Measurements from ENCODE around the gene LRRC8D.

LRRC8D gene

GRCh38 chr1:89834083-89834704 is 13.4 kb downstream of the LRRC8D start:
- Histone ChIP-seq H3K4me3 (ENCODE audit: low read length, poor library complexity, severe bottlenecking) (no peak overlapping the region), H3K4me1 (ENCODE audit: insufficient read depth, low read length, poor library complexity, severe bottlenecking) (peaks cover 71% of the 10 kb centered on the region)
- TF ChIP-seq CTCF (conservative IDR thresholded peaks at IDR 0.05; ENCODE audit: low read length): peak; percentile 41
- TF ChIP-seq EZH2phosphoT487 (IDR thresholded peaks at IDR 0.05; ENCODE audit: borderline replicate concordance): no peak

GRCh38 chr1:89836252-89837035 is 15.6 kb downstream of the LRRC8D start:
- no peaks in the 10 kb centered on the region for H3F3A ChIP-seq (ENCODE audit: low read depth)
- H3K9me2 ChIP-seq (replicated peaks; ENCODE audit: low read depth, low read length): no peaks in the 10 kb centered on the region
- H2AFZ ChIP-seq (ENCODE audit: low read length): no peak overlapping the region
- peaks cover 77% of the 10 kb centered on the region for H3K4me1 ChIP-seq (ENCODE audit: insufficient read depth, low read length, poor library complexity, severe bottlenecking)
- TF ChIP-seq CTCF (conservative IDR thresholded peaks at IDR 0.05; ENCODE audit: low read length) (no peak), EZH2phosphoT487 (IDR thresholded peaks at IDR 0.05; ENCODE audit: borderline replicate concordance) (no peak)
- no peaks in the 10 kb centered on the region for H3K36me3 ChIP-seq (ENCODE audit: insufficient read depth, low read length)
- H3K27me3 ChIP-seq (ENCODE audit: insufficient read depth, low read length, poor library complexity, severe bottlenecking): no peaks in the 10 kb centered on the region
- H3K4me3 ChIP-seq (ENCODE audit: low read length, poor library complexity, severe bottlenecking): no peak overlapping the region
- no peaks in the 10 kb centered on the region for H3K9me3 ChIP-seq (ENCODE audit: insufficient read depth, low read depth, low read length)
- peaks cover 73% of the 10 kb centered on the region for H4K20me1 ChIP-seq (ENCODE audit: insufficient read depth, low read length, poor library complexity, severe bottlenecking)
- peak overlapping the region; percentile 41 for H3K4me2 ChIP-seq (ENCODE audit: low read depth, low read length, poor library complexity, severe bottlenecking)
- no peak overlapping the region for H3K9ac ChIP-seq (ENCODE audit: low read depth, low read length, poor library complexity, severe bottlenecking)
- H3K79me2 ChIP-seq (ENCODE audit: insufficient read depth, low read length): peaks cover 99% of the 10 kb centered on the region

More at GRCh38 chr1:89834083-89834704, 13.4 kb downstream of the LRRC8D start:
- Histone ChIP-seq H4K20me1 (ENCODE audit: insufficient read depth, low read length, poor library complexity, severe bottlenecking) (peaks cover 85% of the 10 kb centered on the region), H3K9me2 (replicated peaks; ENCODE audit: low read depth, low read length) (no peaks in the 10 kb centered on the region), H2AFZ (ENCODE audit: low read length) (no peak overlapping the region), H3K36me3 (ENCODE audit: insufficient read depth, low read length) (no peaks in the 10 kb centered on the region), H3K27me3 (ENCODE audit: insufficient read depth, low read length, poor library complexity, severe bottlenecking) (no peaks in the 10 kb centered on the region), H3K9ac (ENCODE audit: low read depth, low read length, poor library complexity, severe bottlenecking) (no peak overlapping the region), H3K79me2 (ENCODE audit: insufficient read depth, low read length) (peaks cover 95% of the 10 kb centered on the region), H3F3A (ENCODE audit: low read depth) (no peaks in the 10 kb centered on the region), H3K4me2 (ENCODE audit: low read depth, low read length, poor library complexity, severe bottlenecking) (no peak overlapping the region), H3K9me3 (ENCODE audit: insufficient read depth, low read depth, low read length) (no peaks in the 10 kb centered on the region)

- Histone ChIP-seq H3K9ac (ENCODE audit: low read depth, low read length, poor library complexity, severe bottlenecking) (no peak overlapping the region), H3K4me1 (ENCODE audit: insufficient read depth, low read length, poor library complexity, severe bottlenecking) (peaks cover 75% of the 10 kb centered on the region), H4K20me1 (ENCODE audit: insufficient read depth, low read length, poor library complexity, severe bottlenecking) (peaks cover 66% of the 10 kb centered on the region), H3K9me2 (replicated peaks; ENCODE audit: low read depth, low read length) (no peaks in the 10 kb centered on the region), H3F3A (ENCODE audit: low read depth) (no peaks in the 10 kb centered on the region), H2AFZ (ENCODE audit: low read length) (no peak overlapping the region), H3K4me3 (ENCODE audit: low read length, poor library complexity, severe bottlenecking) (no peak overlapping the region), H3K27me3 (ENCODE audit: insufficient read depth, low read length, poor library complexity, severe bottlenecking) (no peaks in the 10 kb centered on the region), H3K9me3 (ENCODE audit: insufficient read depth, low read depth, low read length) (no peaks in the 10 kb centered on the region), H3K4me2 (ENCODE audit: low read depth, low read length, poor library complexity, severe bottlenecking) (peak overlapping the region; percentile 41), H3K36me3 (ENCODE audit: insufficient read depth, low read length) (no peaks in the 10 kb centered on the region), H3K79me2 (ENCODE audit: insufficient read depth, low read length) (peaks cover 98% of the 10 kb centered on the region)
- TF ChIP-seq EZH2phosphoT487 (IDR thresholded peaks at IDR 0.05; ENCODE audit: borderline replicate concordance): no peak
- no peak for TF ChIP-seq CTCF (conservative IDR thresholded peaks at IDR 0.05; ENCODE audit: low read length)
Measured at GRCh38 chr1:89837036-89837481, 16.2 kb downstream of the LRRC8D start.
